CD1c-positive myeloid dendritic cell (primary cell): ENCODE measurements around the gene NGLY1.
A peak's percentile ranks its signal among the peaks of the same experiment; 100 is the strongest.

Experiments used
- DNase-seq: peaks from one replicate; pipeline ENCODE4 v3.0.0-alpha.2; 2016; ENCODE audit errors: extremely low spot score

NGLY1 gene

DNA sequence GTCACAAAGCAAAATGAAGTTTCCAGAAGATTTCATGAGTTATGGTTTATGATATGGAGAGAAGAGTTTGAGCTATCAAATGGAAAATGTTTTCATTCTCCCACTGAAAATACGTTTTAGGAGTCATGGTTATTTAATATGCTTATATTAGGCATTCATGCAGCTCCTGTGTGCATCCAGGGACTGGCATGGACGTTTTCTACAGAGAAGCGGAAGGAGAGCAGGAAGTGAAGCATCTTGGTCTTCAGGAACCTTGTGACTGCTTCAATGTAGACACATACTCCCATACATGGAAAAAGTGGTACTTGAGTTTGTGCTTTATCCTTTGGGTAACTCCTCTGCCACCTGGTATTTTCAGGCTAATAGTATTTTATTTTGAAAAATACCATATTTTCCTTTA lies 75.2 kb downstream of the NGLY1 start:
- DNase-seq: no peak

DNA sequence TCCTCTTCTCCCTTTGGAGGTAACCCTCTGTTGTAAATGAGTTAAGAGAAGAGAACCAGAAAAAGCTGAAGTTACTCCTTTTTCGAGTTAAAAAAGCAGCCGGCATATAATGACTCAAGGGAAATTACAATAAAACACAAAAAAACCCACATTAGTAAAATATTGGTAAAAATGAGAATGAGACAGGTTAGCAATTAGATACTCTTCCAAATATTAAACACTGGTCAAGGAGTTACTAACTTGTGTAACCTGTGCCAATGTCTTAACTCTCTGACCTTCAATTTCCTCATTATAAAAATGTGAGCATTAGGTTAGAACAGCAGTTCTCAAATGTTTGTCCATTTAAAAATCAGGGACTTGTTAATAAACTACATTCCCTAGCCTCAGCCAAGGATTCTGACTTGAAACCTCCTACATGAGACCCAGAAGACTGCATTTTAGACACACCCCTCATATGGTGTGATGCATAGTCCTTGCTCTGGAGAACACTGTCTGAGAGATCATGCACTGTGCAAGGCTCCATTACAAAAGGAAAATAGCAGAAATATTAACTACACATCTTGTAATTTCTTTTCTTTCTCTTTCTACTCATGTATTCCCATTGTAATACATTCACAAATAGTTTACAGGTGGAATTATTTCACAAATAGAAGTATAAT lies 75.8 kb downstream of the NGLY1 start:
- DNase-seq: no peak

DNA sequence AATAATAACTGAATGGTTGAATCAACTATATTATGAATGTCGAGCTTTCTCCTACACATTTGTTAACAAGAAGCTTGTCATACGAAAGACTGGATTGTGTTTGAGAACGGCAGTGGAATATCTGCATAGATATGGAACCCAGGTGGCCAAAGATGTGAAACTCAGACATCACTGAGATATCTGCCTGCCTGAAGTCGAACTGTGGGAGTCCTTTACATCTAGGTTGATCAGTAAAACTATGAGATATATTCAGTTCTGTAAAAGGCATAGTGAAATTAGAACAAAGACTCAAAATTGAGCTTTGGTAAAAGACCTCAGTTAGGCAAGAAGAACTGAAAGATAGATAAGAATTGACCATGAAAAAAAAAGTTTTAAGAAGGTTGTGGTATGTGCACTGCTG lies 77.0 kb downstream of the NGLY1 start:
- DNase-seq: no peak

GRCh38 chr3:25697553-25697952 lies 85.7 kb downstream of the NGLY1 start:
- DNase-seq: peak; percentile 17

GRCh38 chr3:25695731-25696420 lies 87.4 kb downstream of the NGLY1 start:
- peak; percentile 73 for DNase-seq

DNA sequence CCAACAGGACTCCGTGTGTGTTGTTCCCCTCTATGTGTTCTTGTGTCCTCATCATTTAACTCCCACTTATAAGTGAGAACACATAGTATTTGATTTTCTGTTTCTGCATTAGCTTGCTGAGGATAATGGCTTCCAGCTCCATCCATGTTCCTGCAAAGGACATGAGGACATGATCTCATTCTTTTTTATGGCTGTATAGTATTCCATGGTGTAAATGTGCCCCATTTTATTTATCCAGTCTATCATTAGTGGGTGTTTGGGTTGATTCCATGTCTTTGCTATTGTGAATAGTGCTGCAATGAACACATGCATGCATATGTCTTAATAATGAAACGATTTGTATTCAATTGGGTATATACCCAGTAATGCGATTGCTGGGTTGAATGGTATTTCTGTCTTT lies 90.0 kb downstream of the NGLY1 start:
- no peak for DNase-seq

DNA sequence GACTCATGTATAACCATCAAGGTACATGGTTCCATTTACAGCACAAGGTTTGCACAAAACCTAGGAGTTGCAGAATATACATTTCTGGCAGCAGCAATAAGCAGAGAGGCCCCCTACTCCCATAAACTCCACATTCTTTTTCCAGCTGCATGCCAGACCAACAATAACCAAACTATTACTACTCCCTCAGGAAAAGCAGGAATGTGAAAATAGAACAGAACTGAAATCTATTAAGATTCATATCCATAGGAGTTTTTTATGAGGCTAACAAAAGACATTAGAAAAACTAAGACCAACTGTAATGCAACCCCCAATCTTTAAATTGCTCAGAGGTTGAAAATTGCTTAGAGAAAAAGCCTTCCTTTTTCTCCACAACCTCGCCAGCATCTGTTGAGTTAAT lies 90.9 kb downstream of the NGLY1 start:
- no peak for DNase-seq

- no peak for DNase-seq
Measured at GRCh38 chr3:25690768-25691533, 92.3 kb downstream of the NGLY1 start.

DNA sequence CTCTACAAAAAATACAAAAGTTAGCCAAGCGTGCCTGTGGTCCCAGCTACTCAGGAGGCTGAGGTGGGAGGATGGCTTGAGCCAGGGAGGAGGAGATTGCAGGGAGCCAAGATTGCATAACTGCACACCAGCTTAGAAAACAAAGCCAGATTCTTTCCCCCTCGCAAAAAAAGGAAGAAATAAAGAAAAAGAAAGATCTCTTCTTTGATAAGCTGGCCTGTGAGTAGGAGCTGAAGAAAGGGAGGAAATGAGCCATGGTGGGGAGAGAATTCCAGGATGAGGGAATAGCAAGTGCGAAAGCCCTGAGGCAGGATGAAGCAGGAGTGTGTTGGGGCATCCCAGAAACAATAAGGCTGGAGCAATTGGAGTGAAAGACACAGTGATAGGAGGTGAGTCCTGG lies 94.0 kb downstream of the NGLY1 start:
- DNase-seq: no peak

- DNase-seq: no peak
Measured at GRCh38 chr3:25687742-25688141, 95.5 kb downstream of the NGLY1 start.

- DNase-seq: no peak
Measured at GRCh38 chr3:25686766-25687165, 96.5 kb downstream of the NGLY1 start.

GRCh38 chr3:25683882-25684281 lies 99.4 kb downstream of the NGLY1 start:
- peak; percentile 64 for DNase-seq

- no peak for DNase-seq
Measured at GRCh38 chr3:25683410-25683809, 99.8 kb downstream of the NGLY1 start.

- no peak for DNase-seq
Measured at GRCh38 chr3:25679642-25680302, 103.5 kb downstream of the NGLY1 start.

DNA sequence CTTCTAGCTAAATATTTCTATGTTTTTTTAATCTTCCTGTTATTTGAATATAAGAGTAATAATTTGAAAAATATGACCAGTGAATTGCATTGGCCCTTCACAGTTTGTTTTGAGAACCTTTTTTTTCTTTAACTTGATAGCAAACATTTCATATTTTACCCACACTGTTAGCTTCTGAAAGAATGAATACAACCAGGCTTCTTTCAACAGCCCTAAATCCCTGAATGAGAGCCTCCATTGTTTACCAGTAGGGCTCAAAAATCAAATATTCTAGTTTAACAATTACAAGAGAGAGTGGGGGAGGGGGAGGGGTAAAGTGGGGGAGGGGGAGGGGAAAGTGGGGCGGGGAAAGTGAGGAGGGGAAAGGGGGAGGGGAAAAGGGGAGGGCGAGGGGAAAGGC lies 104.1 kb downstream of the NGLY1 start:
- no peak for DNase-seq

GRCh38 chr3:25678581-25678980 lies 104.7 kb downstream of the NGLY1 start:
- no peak for DNase-seq

DNA sequence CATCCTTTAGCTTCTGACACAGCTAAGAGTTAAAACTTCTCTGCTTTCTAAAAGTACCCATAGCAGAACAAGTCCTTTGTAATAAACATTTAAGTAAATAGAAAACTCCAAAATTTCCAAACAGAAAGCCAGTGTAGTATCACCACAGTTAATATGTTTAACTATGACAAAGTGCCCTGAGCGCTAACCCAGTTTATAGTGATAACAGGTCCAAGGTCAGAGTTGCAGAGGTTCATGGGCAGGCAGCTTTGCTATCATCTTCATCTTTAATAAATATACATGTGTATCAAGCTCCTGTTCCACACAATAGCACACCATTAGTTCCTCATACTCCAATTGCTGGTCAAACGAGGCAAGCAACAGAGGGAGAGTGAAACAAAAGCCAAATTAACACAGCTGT lies 106.1 kb downstream of the NGLY1 start:
- DNase-seq: no peak

GRCh38 chr3:25674670-25675069 lies 108.6 kb downstream of the NGLY1 start:
- DNase-seq: no peak

- DNase-seq: no peak
Measured at GRCh38 chr3:25673738-25674298, 109.4 kb downstream of the NGLY1 start.
